ENCODE results near the gene MTM1. TPM values are rescaled to one million over a fixed set of nuclear protein-coding genes. Genes with fewer than 3 reads are reported as not detected.

MTM1 gene
- total RNA-seq, 1 experiment from 2014 or later: 6.4 TPM

- Histone ChIP-seq H3K9me3 (ENCODE audit: control insufficient read depth, low read depth, low read length) (no peaks in the 10 kb centered on the region), H3T11ph (ENCODE audit: low read length) (no peak overlapping the region), H3K4me2 (ENCODE audit: insufficient read depth, insufficient read length, low read length) (no peak overlapping the region), H3K27ac (ENCODE audit: insufficient read length, low read depth, low read length) (no peak overlapping the region), H2BK15ac (ENCODE audit: low read depth, low read length) (no peak overlapping the region), H2AFZ (ENCODE audit: low read length) (no peak overlapping the region), H4K20me1 (ENCODE audit: control insufficient read depth, insufficient read depth, insufficient read length) (no peaks in the 10 kb centered on the region), H3K18ac (ENCODE audit: insufficient read length, low read depth, low read length) (no peak overlapping the region), H2BK120ac (ENCODE audit: low read depth, low read length, poor library complexity, severe bottlenecking) (no peak overlapping the region), H4K8ac (replicated peaks; ENCODE audit: insufficient read length, low read depth, low read length) (no peak overlapping the region), H3K9ac (ENCODE audit: extremely low read depth, insufficient read length, low read length) (no peak overlapping the region), H4K5ac (ENCODE audit: insufficient read length, low read depth, low read length) (no peak overlapping the region), H2BK12ac (ENCODE audit: insufficient read length, low read depth, low read length) (no peak overlapping the region), H2BK20ac (ENCODE audit: low read depth, low read length, poor library complexity, severe bottlenecking) (no peak overlapping the region), H3K79me2 (ENCODE audit: insufficient read depth, low read length) (0 out of 2 replicates have a peak, but pooled peaks cover 1% of the 10 kb centered on the region), H3K27me3 (ENCODE audit: insufficient read depth, low read length) (no peaks in the 10 kb centered on the region), H3K4ac (ENCODE audit: low read depth, low read length) (no peak overlapping the region), H3K56ac (ENCODE audit: insufficient read length, low read depth, low read length) (no peak overlapping the region), H2AK5ac (ENCODE audit: insufficient read length, low read length) (no peak overlapping the region), H3K23ac (ENCODE audit: insufficient read length, low read depth, low read length) (no peak overlapping the region), H3K79me1 (ENCODE audit: insufficient read depth, low read depth, low read length, poor library complexity, severe bottlenecking) (peaks cover 3% of the 10 kb centered on the region), H3K23me2 (ENCODE audit: insufficient read length, low read depth, low read length, poor library complexity, severe bottlenecking) (peaks cover 5% of the 10 kb centered on the region), H3K14ac (ENCODE audit: insufficient read depth, low read length) (no peak overlapping the region), H3K4me1 (ENCODE audit: insufficient read depth, low read length) (peaks cover 3% of the 10 kb centered on the region; the same call in 1 of the 2 replicates), H4K91ac (ENCODE audit: insufficient read length, low read depth, low read length) (no peak overlapping the region), H2BK5ac (ENCODE audit: insufficient read length, low read length) (no peak overlapping the region)
- Mint-ChIP-seq H3K4me3 (peak overlapping the region in 1 of 2 experiments; percentile 71; a peak in 3 of 5 replicates), H3K36me3 (ENCODE audit: insufficient read depth in 1 of 3, low read depth in 3 of 3) (peaks cover 0 to 8% (median 3%) of the 10 kb centered on the region in 3 experiments; a peak in 2 of 7 replicates), H3K4me1 (peaks cover 34 to 47% of the 10 kb centered on the region in 2 experiments), H3K9me3 (peaks cover 60 to 70% of the 10 kb centered on the region in 2 experiments), H3K27me3 (ENCODE audit: low read depth) (peaks cover 7% of the 10 kb centered on the region), H3K27ac (peak overlapping the region in 2 of 3 experiments; percentile 91; a peak in 5 of 7 replicates)
- WGBS (ENCODE audit: extremely low coverage, insufficient read length, low lambda C conversion rate): no CpG with 5 or more reads among the region's 23 CpGs
- no peak for TF ChIP-seq CTCF (conservative IDR thresholded peaks at IDR 0.05)
- no peak for DNase-seq
Observed at GRCh38 chrX:150567645-150568319, 639 bp upstream of the MTM1 start.

Measured in H9 (cell line).